Gastrocnemius medialis (tissue), 4 donors: ENCODE data around the gene GPR153. TPM values are rescaled to one million over a fixed set of nuclear protein-coding genes. Genes with fewer than 3 reads are reported as not detected.
A peak's percentile ranks its signal among the peaks of the same experiment; 100 is the strongest.

Experiments used
- ATAC-seq, 2 donors: fragments of 150-250 bp; one replicate each; pipeline ENCODE4 v1.9.1; 2016
- DNase-seq, 2 donors: peaks; one replicate each; pipeline ENCODE4 v3.0.0-alpha.2; 2019
- H3K27ac ChIP-seq, 4 donors: fragments of 200-600 bp; sonication (generic); 1 replicate in 1 of 4; 2 replicates in 3 of 4; pipeline ENCODE4 v1.5.1; 2016 to 2018; ENCODE audit warnings: mild to moderate bottlenecking in 2 of 4, moderate library complexity in 1 of 4
- H3K27me3 ChIP-seq, 3 donors: fragments of 200-600 bp; sonication (generic) in 2 of 3; 1 replicate in 1 of 3; 2 replicates in 2 of 3; pipeline versions ENCODE4 v1.5.1 to v1.6.0; 2016 to 2019; ENCODE audit warnings: mild to moderate bottlenecking in 1 of 3, moderate library complexity in 1 of 3
- H3K36me3 ChIP-seq, 2 donors: fragments of 200-600 bp; sonication (generic) in 1 of 2; one replicate each; pipeline ENCODE4 v1.5.1; 2017 to 2018
- H3K4me1 ChIP-seq, 2 donors: fragments of 200-600 bp; sonication (generic) in 1 of 2; one replicate each; pipeline ENCODE4 v1.5.1; 2016 to 2017; ENCODE audit warnings: mild to moderate bottlenecking in 2 of 2
- H3K4me3 ChIP-seq, 4 donors: fragments of 200-600 bp; sonication (generic) in 3 of 4; 1 replicate in 1 of 4; 2 replicates in 3 of 4; pipeline ENCODE4 v1.5.1; 2016 to 2019; ENCODE audit warnings: mild to moderate bottlenecking in 2 of 4
- H3K9me3 ChIP-seq, 3 donors: fragments of 200-600 bp; sonication (generic) in 2 of 3; 1 replicate in 1 of 3; 2 replicates in 2 of 3; pipeline ENCODE4 v1.5.1; 2016 to 2019
- POLR2A ChIP-seq, 2 donors: fragments of 450-650 bp; IDR thresholded peaks; one replicate each; pipeline ENCODE4 v1.6.1; 2017; ENCODE audit warnings: antibody characterized with exemption in 2 of 2, mild to moderate bottlenecking in 2 of 2, moderate library complexity in 2 of 2
- in situ Hi-C, 4 donors: fragments of 200-750 bp; cut with MboI; loops; one replicate each; pipeline versions ENCODE4 v1.15.0 to v1.8.0; 2017; ENCODE audit warnings: low sequenced_read_pairs in 4 of 4
- intact Hi-C: fragments of 100-400 bp; cut with DNase I; formaldehyde crosslinking; loops from one replicate; pipeline ENCODE4 v1.15.1; 2023; ENCODE audit warnings: low total_unique reads
- total RNA-seq, 4 donors: library from RNA; depleted of rRNA; stranded (reverse); fragments of >200 nt; gene quantifications; one replicate each; pipeline versions ENCODE4 v1.1.0 to v1.2.3, GENCODE V29; 2016
- TF ChIP-seq, protein P1 (sequence below), 5 experiments: fragments of 450-650 bp in 3 of 5; fragments of 200-600 bp in 2 of 5; sonication (generic) in 2 of 5; IDR thresholded peaks in 4 of 5; conservative IDR thresholded peaks in 1 of 5; 1 replicate in 4 of 5; 2 replicates in 1 of 5; pipeline ENCODE4 v1.5.1; 2016 to 2019; ENCODE audit warnings: antibody characterized with exemption in 5 of 5, mild to moderate bottlenecking in 3 of 5, moderate library complexity in 3 of 5

GPR153 gene
- total RNA-seq, 4 donors from 2014 or later, result 1.1 to 3.4 (median 2.0) TPM

DNA sequence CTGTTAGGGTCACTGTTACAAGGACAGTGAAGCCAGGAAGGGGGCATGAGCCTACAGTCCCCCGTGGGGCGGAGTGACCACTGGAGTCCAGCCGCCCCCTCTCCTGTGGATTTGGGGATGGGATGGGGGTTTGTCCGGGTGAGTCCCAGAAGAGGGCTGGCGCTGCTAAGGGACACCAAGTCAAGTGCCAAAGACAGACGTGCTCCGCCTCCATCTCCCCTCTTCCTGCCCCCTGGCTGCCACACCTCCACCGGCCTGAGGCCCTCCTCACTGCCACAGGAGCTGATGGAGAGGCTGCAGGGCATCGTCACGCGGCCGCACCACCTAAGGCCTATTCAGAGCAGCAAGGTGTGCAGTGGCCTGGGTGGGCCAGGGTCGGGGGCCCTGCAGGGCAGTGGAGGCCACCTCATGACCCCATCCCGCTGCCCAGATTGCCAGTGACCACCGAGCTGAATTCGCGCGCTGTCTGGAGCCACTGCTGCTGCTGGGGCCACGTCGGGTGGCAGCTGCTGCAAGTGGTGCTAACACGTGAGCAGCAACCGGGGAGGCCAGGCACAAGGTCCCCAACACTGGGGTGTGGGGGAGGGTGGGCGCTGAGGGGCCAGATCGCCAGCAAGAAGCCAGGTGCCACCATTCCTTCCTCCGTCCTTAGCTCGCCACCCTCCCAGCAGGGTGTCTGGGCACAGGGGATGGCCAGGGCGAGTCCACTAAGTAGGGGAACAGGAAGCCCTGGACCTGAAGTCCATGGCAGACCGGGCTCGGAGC is 50.1 kb downstream of the GPR153 start:
- H3K4me1 ChIP-seq, result peaks cover 7 to 19% of the 10 kb centered on the region in 2 donors
- TF ChIP-seq POLR2A (IDR thresholded peaks at IDR 0.05), result no peak
- TF ChIP-seq, protein P1, sequence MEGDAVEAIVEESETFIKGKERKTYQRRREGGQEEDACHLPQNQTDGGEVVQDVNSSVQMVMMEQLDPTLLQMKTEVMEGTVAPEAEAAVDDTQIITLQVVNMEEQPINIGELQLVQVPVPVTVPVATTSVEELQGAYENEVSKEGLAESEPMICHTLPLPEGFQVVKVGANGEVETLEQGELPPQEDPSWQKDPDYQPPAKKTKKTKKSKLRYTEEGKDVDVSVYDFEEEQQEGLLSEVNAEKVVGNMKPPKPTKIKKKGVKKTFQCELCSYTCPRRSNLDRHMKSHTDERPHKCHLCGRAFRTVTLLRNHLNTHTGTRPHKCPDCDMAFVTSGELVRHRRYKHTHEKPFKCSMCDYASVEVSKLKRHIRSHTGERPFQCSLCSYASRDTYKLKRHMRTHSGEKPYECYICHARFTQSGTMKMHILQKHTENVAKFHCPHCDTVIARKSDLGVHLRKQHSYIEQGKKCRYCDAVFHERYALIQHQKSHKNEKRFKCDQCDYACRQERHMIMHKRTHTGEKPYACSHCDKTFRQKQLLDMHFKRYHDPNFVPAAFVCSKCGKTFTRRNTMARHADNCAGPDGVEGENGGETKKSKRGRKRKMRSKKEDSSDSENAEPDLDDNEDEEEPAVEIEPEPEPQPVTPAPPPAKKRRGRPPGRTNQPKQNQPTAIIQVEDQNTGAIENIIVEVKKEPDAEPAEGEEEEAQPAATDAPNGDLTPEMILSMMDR (IDR thresholded peaks at IDR 0.05 in 4 of 5, conservative IDR thresholded peaks at IDR 0.05 in 1 of 5), result no peak
- H3K27me3 ChIP-seq, result peaks cover 0 to 12% (median 9%) of the 10 kb centered on the region in 3 donors

DNA sequence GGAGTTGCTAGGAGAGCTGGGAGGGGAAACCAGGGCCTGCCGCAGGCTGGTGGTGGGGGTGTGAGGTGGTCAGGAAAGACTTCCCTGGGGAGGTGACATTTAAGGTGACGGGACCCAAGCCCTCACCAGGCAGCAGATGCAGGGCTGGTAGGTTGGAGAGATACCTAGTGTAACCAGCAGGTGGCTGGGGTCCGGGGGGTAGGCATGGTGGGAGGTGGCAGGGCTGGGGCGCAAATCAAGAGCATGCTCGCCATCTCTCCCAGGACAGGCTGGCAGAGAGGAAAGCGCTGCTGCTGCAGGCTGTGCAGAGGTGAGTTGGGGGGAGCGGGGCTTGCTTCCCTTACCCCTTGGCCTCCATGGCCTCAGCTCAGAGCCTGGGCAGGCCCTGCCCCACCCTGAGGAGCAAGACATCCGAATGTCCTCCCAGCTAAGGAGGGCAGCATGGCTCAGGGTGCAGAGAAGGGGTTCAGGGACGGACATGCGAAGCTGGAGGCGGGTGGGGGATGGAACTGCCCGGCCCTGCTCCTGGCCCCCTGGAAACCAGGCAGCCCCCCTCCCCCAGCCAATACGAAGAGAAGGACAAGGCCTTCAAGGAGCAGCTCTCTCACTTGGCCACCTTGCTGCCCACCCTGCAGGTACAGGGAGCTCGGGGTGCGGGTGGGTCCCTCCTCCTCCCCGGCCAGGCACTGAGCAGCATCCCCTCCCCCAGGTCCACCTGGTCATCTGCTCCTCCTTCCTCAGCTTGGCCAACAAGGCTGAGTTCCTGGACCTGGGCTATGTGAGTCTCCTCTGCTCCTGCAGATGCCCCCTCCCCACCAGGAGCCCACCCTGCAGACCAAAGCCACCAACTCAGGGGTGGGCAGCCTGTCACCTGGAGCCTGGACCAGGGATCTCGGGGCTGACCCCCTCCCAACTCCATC is 51.0 kb downstream of the GPR153 start:
- TF ChIP-seq POLR2A (IDR thresholded peaks at IDR 0.05), result no peak
- TF ChIP-seq, protein P1 (IDR thresholded peaks at IDR 0.05 in 4 of 5, conservative IDR thresholded peaks at IDR 0.05 in 1 of 5), result no peak
- Histone ChIP-seq H3K9me3 (no peaks in the 10 kb centered on the region), H3K4me3 (peak overlapping the region in 2 of 4 donors; percentile 56 to 63), H3K4me1 (peaks cover 7 to 25% of the 10 kb centered on the region in 2 donors), H3K27me3 (peaks cover 7 to 18% (median 15%) of the 10 kb centered on the region in 3 donors), H3K27ac (no peak overlapping the region), H3K36me3 (no peaks in the 10 kb centered on the region)
- in situ Hi-C loops (no loop called here), intact Hi-C loops (loop anchor here (2.0 kb wide), 1 partner anchor 35 kb away; the partner anchor contains the start of gene HES3)
- no peak for ATAC-seq
- no peak for DNase-seq

More for the DNA sequence above, 50.1 kb downstream of the GPR153 start:
- intact Hi-C loops (no loop called here), in situ Hi-C loops (no loop called here)
- Histone ChIP-seq H3K36me3 (no peaks in the 10 kb centered on the region), H3K27ac (no peak overlapping the region), H3K9me3 (no peaks in the 10 kb centered on the region), H3K4me3 (no peak overlapping the region)
- no peak for DNase-seq
- no peak for ATAC-seq

DNA sequence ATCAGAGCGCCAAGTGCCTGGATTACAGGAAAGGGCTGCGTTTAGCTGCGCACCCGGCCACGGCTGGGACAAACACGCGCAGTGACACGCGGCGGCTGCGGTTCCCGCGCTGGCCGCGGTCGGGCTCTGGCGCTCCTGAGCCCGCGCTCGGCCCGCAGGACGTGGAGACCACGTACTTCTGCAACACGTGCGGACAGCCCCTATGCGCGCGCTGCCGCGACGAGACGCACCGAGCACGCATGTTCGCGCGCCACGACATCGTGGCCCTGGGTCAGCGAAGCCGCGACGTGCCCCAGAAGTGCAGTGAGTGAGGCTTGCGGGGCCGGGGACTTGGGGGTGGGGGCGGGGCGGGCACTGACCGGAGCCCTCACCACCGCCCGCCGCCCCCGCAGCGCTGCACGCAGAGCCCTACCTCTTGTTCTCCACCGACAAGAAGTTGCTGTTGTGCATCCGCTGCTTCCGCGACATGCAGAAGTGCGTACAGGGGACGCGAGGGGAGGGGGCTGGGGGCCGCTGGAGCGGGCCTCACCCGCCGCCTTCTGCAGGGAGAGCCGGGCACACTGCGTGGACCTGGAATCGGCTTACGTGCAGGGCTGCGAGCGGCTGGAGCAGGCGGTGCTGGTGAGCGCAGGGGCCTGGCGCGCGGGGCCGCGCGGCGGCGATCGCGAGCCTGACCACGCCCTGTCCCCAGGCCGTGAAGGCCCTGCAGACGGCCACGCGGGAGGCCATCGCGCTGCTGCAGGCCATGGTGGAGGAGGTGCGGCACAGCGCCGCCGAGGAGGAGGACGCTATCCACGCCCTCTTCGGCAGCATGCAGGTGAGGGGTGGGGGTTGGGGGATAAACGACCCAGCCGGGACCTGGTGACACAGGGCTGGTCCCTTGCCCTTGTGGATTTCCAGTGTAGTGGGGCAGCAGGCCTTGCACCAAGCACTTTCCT is 51.9 kb downstream of the GPR153 start:
- DNase-seq (no peak), ATAC-seq (peak; percentile 32 to 56)
- Histone ChIP-seq H3K27me3 (peaks cover 7 to 18% (median 18%) of the 10 kb centered on the region in 3 donors), H3K4me1 (peaks cover 7 to 25% of the 10 kb centered on the region in 2 donors), H3K27ac (no peak overlapping the region), H3K9me3 (no peaks in the 10 kb centered on the region), H3K4me3 (peak overlapping the region; percentile 49 to 63 (median 56)), H3K36me3 (no peaks in the 10 kb centered on the region)
- in situ Hi-C loops (no loop called here), intact Hi-C loops (loop anchor here (2.0 kb wide), 1 partner anchor 36 kb away; the partner anchor contains the start of gene HES3)
- TF ChIP-seq, protein P1 (IDR thresholded peaks at IDR 0.05 in 4 of 5, conservative IDR thresholded peaks at IDR 0.05 in 1 of 5), result peak in 4 of 5 experiments; percentile 52 to 72 (median 59)
- no peak for TF ChIP-seq POLR2A (IDR thresholded peaks at IDR 0.05)

GRCh38 chr1:6207921-6208320 is 53.0 kb downstream of the GPR153 start:
- ATAC-seq, result no peak

More at GRCh38 chr1:6207921-6208320, 53.0 kb downstream of the GPR153 start:
- H3K4me1 ChIP-seq, result peaks cover 7 to 25% of the 10 kb centered on the region in 2 donors
- H3K36me3 ChIP-seq, result no peaks in the 10 kb centered on the region
- H3K27ac ChIP-seq, result no peak overlapping the region
- H3K9me3 ChIP-seq, result no peaks in the 10 kb centered on the region
- in situ Hi-C loops (no loop called here), intact Hi-C loops (loop anchor here (2.0 kb wide), 1 partner anchor 37 kb away; the partner anchor contains the start of gene HES3)
- TF ChIP-seq, protein P1 (IDR thresholded peaks at IDR 0.05 in 4 of 5, conservative IDR thresholded peaks at IDR 0.05 in 1 of 5), result no peak
- TF ChIP-seq POLR2A (IDR thresholded peaks at IDR 0.05), result no peak
- no peak for DNase-seq
- H3K27me3 ChIP-seq, result peaks cover 7 to 18% (median 18%) of the 10 kb centered on the region in 3 donors
- no peak overlapping the region for H3K4me3 ChIP-seq
